OCI-LY1 (cell line): ENCODE data around the gene NLRP14.

ENCODE experiments used
- H2AFZ ChIP-seq: fragments of 200-600 bp; sonication (generic), shearing (Covaris generic); 2 replicates; pipeline ENCODE4 v1.6.0; 2014; ENCODE audit warnings: antibody characterized with exemption, mild to moderate bottlenecking, low read length
- H3F3A ChIP-seq: fragments of 200-600 bp; sonication (generic), shearing (Covaris generic); 2 replicates; pipeline ENCODE4 v1.6.0; 2014; ENCODE audit warnings: mild to moderate bottlenecking, antibody characterized with exemption, low read length, moderate library complexity; ENCODE audit not compliant: insufficient read depth
- H3K27ac ChIP-seq: fragments of 200-600 bp; sonication (generic); 2 replicates; pipeline ENCODE4 v1.5.1; 2014; ENCODE audit warnings: low read length, mixed run types, mild to moderate bottlenecking, low read depth; ENCODE audit not compliant: poor library complexity, severe bottlenecking
- H3K27me3 ChIP-seq: fragments of 200-600 bp; sonication (generic); 2 replicates; pipeline ENCODE4 v1.6.0; 2014; ENCODE audit warnings: antibody characterized with exemption, mild to moderate bottlenecking, low read length, moderate library complexity; ENCODE audit not compliant: insufficient read depth
- H3K36me3 ChIP-seq: fragments of 200-600 bp; sonication (generic); 2 replicates; pipeline ENCODE4 v1.6.1; 2014; ENCODE audit warnings: mild to moderate bottlenecking, antibody characterized with exemption, low read length, moderate library complexity, mixed read lengths; ENCODE audit not compliant: insufficient read depth
- H3K4me1 ChIP-seq: fragments of 200-600 bp; sonication (generic); 2 replicates; pipeline ENCODE4 v1.5.1; 2014; ENCODE audit warnings: mild to moderate bottlenecking, low read length, moderate library complexity; ENCODE audit not compliant: insufficient read depth, severe bottlenecking
- H3K4me2 ChIP-seq: fragments of 200-600 bp; sonication (generic), shearing (Covaris generic); 2 replicates; pipeline ENCODE4 v1.6.1; 2014; ENCODE audit warnings: low read length
- H3K4me3 ChIP-seq: fragments of 200-600 bp; sonication (generic); 2 replicates; pipeline ENCODE4 v1.5.1; 2014; ENCODE audit warnings: low read length, low read depth, mild to moderate bottlenecking, mixed read lengths; ENCODE audit not compliant: poor library complexity, severe bottlenecking
- H3K79me2 ChIP-seq: fragments of 200-600 bp; shearing (Covaris generic); 2 replicates; pipeline ENCODE4 v1.6.1; 2016; ENCODE audit warnings: mixed run types, low read length, mixed read lengths; ENCODE audit not compliant: insufficient read depth
- H3K9ac ChIP-seq: fragments of 200-600 bp; sonication (generic), shearing (Covaris generic); 2 replicates; pipeline ENCODE4 v1.6.1; 2014; ENCODE audit warnings: mild to moderate bottlenecking, low read length, mixed read lengths
- H3K9me2 ChIP-seq: fragments of 200-600 bp; sonication (generic), shearing (Covaris generic); 2 replicates; pipeline ENCODE4 v1.6.1; 2014; ENCODE audit warnings: low read depth, mild to moderate bottlenecking, low read length, mixed read lengths
- H3K9me3 ChIP-seq: fragments of 200-600 bp; shearing (Covaris generic); 2 replicates; pipeline ENCODE4 v1.6.1; 2014; ENCODE audit warnings: low read length, mixed read lengths
- H4K20me1 ChIP-seq: fragments of 200-600 bp; sonication (generic), shearing (Covaris generic); 2 replicates; pipeline ENCODE4 v1.6.0; 2016; ENCODE audit warnings: mild to moderate bottlenecking, low read length; ENCODE audit not compliant: insufficient read depth
- EZH2 ChIP-seq: fragments of 200-600 bp; sonication (generic), shearing (Covaris generic); IDR thresholded peaks from 2 replicates; pipeline ENCODE4 v1.8.0; 2017; ENCODE audit warnings: borderline replicate concordance, mixed run types, mild to moderate bottlenecking, antibody characterized with exemption, low read length, moderate library complexity, mixed read lengths
- TF ChIP-seq, protein P1 (sequence below): fragments of 200-600 bp; sonication (generic), shearing (Covaris generic); IDR thresholded peaks from 2 replicates; pipeline ENCODE4 v1.5.1; 2017; ENCODE audit warnings: mild to moderate bottlenecking, antibody characterized with exemption, low read length, moderate library complexity, mixed read lengths

NLRP14 gene

DNA sequence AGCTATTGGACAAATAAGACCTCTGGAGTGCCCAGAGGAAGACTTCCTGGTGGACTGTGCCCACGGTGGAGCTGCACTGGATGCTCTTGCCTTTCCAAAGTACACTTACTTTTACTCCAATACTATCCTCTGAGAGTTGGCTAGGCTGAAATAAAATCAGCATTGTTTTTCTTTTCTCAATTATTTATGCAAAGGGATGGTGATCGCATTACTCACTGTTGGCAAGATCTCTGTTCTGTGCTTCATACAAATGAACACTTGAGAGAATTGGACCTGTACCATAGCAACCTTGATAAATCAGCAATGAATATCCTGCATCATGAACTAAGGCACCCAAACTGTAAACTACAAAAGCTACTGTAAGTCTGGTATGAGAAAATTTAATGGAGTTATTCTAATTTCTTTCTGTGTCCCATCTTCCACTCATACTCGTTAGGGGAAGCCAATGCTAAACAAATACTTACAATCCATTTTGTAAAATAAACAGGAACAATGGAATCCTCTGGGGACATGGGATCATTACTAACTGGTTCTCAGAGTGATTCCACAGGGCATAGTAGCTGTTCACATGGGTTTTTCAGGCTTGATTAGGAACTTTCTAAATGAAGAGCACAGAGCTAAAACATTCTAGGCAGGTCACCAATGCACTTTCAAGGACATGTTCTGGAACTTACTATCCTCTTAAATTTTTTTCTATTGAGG lies 26.3 kb downstream of the NLRP14 start:
- Histone ChIP-seq H3K27me3 (no peaks in the 10 kb centered on the region), H3K79me2 (no peaks in the 10 kb centered on the region), H4K20me1 (no peaks in the 10 kb centered on the region), H3K9ac (no peak overlapping the region), H2AFZ (no peak overlapping the region), H3K9me3 (no peaks in the 10 kb centered on the region), H3K4me2 (no peak overlapping the region), H3K36me3 (no peaks in the 10 kb centered on the region), H3K4me1 (no peaks in the 10 kb centered on the region), H3K27ac (no peak overlapping the region), H3F3A (no peaks in the 10 kb centered on the region), H3K9me2 (no peaks in the 10 kb centered on the region), H3K4me3 (no peak overlapping the region)
- TF ChIP-seq EZH2 = no peak
- TF ChIP-seq, protein P1, sequence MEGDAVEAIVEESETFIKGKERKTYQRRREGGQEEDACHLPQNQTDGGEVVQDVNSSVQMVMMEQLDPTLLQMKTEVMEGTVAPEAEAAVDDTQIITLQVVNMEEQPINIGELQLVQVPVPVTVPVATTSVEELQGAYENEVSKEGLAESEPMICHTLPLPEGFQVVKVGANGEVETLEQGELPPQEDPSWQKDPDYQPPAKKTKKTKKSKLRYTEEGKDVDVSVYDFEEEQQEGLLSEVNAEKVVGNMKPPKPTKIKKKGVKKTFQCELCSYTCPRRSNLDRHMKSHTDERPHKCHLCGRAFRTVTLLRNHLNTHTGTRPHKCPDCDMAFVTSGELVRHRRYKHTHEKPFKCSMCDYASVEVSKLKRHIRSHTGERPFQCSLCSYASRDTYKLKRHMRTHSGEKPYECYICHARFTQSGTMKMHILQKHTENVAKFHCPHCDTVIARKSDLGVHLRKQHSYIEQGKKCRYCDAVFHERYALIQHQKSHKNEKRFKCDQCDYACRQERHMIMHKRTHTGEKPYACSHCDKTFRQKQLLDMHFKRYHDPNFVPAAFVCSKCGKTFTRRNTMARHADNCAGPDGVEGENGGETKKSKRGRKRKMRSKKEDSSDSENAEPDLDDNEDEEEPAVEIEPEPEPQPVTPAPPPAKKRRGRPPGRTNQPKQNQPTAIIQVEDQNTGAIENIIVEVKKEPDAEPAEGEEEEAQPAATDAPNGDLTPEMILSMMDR = no peak

- H3K4me1 ChIP-seq = no peaks in the 10 kb centered on the region
- no peaks in the 10 kb centered on the region for H3K27me3 ChIP-seq
- H3K9me2 ChIP-seq = no peaks in the 10 kb centered on the region
- no peak overlapping the region for H2AFZ ChIP-seq
- TF ChIP-seq EZH2 = no peak
- TF ChIP-seq, protein P1 = no peak
- no peak overlapping the region for H3K4me3 ChIP-seq
- H3F3A ChIP-seq = no peaks in the 10 kb centered on the region
- no peak overlapping the region for H3K27ac ChIP-seq
- no peaks in the 10 kb centered on the region for H3K36me3 ChIP-seq
- no peaks in the 10 kb centered on the region for H4K20me1 ChIP-seq
- H3K9ac ChIP-seq = no peak overlapping the region
- no peaks in the 10 kb centered on the region for H3K9me3 ChIP-seq
- no peak overlapping the region for H3K4me2 ChIP-seq
- no peaks in the 10 kb centered on the region for H3K79me2 ChIP-seq
Measured at GRCh38 chr11:7050191-7050590, 29.9 kb downstream of the NLRP14 start.

DNA sequence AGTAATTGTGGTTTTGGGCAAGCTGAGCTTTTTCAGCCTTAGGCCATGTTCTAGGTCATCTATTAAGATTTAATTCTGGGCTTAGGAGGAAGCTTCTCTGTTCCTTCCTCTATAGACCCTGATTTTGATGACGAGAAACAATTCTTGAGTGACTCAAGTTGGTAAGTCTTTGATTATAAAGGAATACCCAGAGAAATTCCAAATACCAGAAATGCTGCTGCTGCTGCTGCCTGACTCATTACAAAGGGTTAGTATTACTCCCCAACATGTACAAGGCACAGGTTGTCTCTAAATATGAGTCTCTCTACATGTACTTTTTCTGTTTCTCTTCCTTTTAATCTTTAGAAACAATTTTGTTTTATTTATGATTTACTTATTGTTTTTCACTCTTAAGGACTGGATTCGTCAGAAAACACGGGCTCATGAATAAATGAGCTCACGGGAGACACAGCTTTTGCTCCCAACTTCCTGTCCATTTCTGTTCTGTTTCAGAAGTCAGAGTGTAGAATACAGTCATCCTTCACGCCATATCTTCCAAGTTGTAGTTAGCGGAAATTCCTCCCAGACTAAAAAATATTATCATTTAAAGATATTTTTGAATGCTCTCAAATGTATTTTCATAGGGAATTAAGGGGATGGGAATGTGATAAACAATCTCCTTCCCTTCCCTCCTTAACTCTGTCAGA lies 36.7 kb downstream of the NLRP14 start:
- no peaks in the 10 kb centered on the region for H3K4me1 ChIP-seq
- H3K9me2 ChIP-seq = no peaks in the 10 kb centered on the region
- no peaks in the 10 kb centered on the region for H3K79me2 ChIP-seq
- H3K36me3 ChIP-seq = no peaks in the 10 kb centered on the region
- no peak overlapping the region for H3K4me2 ChIP-seq
- no peaks in the 10 kb centered on the region for H3K9me3 ChIP-seq
- H3K27me3 ChIP-seq = no peaks in the 10 kb centered on the region
- H2AFZ ChIP-seq = no peak overlapping the region
- H3K27ac ChIP-seq = no peak overlapping the region
- TF ChIP-seq, protein P1 = no peak
- TF ChIP-seq EZH2 = no peak
- no peaks in the 10 kb centered on the region for H3F3A ChIP-seq
- H3K9ac ChIP-seq = no peak overlapping the region
- no peak overlapping the region for H3K4me3 ChIP-seq
- no peaks in the 10 kb centered on the region for H4K20me1 ChIP-seq
